EH (cell line): ENCODE measurements around the gene CBFA2T2.
"Not testable (repeated sequence)": the region's sequence is repeated elsewhere in the genome, so short reads cannot be mapped to it uniquely, and the experiment has no call there.

Source experiments
- DNase-seq: peaks from one replicate; pipeline ENCODE4 v3.0.0-alpha.2; 2015; ENCODE audit warnings: low read depth

Gene CBFA2T2

GRCh38 chr20:33576432-33577125, 86.7 kb downstream of the CBFA2T2 start:
- no peak for DNase-seq

DNA sequence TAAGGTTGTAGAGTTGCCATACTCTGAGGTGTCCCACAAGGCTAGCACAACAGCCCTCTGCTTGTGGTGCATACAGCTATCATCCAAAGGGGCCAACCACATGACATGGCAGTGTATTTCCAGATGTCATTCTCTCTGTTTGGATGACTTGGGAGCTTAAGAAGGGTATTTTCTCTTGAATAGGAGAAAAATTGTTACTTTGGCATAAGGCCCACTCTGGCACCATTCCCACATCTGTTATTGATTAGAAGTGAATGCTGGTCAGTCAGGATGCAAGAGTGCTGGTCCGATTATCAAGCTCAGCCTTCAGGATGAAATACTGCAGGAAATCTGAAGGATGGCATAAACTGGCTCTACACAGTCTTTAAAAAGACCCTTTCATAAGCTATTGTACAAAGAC, 88.6 kb downstream of the CBFA2T2 start:
- peak; percentile 62 for DNase-seq

DNA sequence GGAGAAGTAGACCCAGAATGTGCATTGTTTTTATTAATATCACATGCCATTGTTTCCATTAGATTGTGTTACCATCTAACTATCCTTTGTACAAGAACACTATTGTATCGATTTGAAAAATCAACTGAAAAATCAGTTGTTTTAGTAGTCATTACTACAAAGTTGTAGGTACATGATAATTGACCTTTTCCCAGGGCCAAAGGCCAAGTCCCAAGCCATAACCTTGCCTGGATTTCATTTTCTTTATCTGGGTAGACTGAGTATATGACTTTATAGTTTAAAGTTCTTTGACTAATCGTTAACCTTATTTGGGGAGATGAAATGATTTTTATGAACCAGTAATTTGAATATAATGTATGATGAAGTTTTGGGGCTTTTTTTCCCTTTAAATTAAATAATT, 93.2 kb downstream of the CBFA2T2 start:
- DNase-seq, result no peak

DNA sequence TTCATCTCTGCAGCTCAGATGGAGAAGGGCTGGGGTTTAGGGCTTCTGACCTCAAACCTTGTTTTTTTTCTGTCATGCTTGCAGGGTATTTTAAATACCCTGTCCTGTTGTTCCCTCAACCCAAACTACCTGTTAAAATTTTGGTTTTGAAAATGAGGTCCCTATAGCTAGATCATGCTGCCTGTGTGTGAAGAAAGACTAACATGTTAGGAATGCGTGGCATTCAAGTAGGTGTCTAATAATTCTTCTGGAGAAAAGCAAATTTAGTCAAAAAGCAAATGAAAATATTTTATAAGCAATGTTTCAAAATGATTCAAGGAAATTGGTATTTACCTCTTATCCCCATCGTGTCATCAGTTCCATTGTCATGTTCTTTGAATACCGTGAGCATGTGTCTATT, 95.1 kb downstream of the CBFA2T2 start:
- peak; percentile 22 for DNase-seq

DNA sequence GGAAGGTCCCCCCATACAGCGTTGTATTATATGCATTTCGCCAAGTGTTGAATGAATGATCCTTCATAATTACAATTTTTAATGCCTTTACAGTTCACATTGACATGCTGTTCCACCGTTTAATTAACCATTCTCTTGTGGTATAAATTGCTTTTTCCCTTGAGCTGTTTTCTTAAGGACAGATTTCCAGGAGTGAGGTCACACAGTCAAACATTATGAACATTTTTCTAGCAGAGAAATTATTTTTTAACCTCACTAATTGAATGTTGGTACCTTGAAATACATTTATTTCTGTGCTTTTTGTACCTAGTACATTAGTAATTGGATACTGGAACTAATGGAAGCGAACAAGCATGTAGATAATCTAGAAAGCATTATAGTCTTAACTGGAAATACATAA, 95.5 kb downstream of the CBFA2T2 start:
- DNase-seq, result no peak

DNA sequence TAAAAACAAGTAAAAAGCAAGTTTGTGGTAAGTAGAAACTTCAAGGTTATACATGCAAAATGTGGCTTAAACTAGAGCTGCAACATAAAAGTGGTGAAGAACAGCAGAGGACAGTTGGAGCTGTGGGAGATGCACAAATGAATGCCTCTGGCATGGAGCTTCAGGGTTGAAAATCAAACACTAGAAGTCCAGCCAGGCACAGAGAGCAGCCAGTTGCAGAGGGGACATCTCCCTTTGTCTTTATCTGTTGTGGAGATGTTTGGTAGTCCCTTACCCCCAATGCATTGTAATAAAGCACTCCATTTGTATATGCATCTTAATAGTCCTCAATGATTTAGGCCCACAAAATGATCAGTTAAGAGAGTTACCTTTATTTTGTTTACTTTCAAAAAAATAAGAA, 99.2 kb downstream of the CBFA2T2 start:
- DNase-seq, result no peak

DNA sequence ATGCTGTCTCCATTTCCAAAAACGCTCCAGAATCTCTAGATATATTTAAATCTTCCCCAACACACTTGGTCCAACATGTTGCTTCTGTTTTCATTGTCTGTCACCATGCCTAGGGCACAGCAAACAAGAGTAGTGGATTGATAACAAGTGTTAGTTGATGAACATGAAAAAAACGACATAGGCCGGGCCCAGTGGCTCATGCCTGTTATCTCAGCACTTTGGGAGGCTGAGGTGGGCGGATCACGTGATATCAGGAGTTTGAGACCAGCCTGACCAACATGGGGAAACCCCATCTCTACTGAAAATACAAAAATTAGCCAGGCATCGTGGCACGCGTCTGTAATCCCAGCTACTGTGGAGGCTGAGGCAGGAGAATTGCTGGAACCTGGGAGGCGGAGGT, 102.0 kb downstream of the CBFA2T2 start:
- DNase-seq, result not testable (repeated sequence)

DNA sequence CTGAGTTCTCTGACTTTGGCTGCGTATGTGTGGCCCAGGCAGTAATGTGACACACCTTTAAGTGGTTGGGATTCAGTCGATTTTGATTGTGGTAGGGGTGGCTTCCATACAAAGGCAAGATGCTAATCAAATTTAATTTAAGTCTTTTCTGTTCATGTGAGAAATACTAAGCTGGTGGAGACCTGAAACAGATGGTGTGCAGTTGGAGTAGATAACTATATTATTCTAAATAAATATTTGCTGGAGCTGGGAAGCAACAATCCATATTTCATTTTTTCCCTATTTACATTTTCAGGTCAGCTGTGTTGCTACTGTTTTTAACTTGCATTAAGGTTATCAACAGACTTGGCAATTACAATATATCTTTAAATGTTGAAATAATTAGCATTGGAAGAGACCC, 104.8 kb downstream of the CBFA2T2 start:
- DNase-seq, result no peak

DNA sequence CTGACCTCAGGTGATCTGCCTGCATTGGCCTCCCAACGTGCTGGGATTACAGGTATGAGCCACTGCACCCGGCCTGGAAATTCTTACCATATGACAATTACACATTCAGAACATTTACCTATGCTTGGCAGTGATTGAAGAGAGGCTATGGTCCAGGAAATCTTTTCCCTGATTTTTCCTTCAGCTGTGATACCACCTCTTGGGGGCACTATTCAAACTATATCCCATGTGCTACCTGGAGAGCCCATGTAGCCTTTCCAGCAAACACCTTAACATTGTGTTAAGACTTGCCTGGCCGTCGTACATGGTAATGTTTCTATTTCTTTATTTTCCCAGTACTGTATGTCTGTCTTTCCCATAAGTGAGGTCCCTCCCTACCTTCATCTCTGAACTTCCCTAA, 110.5 kb downstream of the CBFA2T2 start:
- no peak for DNase-seq

GRCh38 chr20:33600981-33601380, 111.1 kb downstream of the CBFA2T2 start:
- DNase-seq, result no peak

GRCh38 chr20:33601861-33602260, 112.0 kb downstream of the CBFA2T2 start:
- DNase-seq, result no peak

DNA sequence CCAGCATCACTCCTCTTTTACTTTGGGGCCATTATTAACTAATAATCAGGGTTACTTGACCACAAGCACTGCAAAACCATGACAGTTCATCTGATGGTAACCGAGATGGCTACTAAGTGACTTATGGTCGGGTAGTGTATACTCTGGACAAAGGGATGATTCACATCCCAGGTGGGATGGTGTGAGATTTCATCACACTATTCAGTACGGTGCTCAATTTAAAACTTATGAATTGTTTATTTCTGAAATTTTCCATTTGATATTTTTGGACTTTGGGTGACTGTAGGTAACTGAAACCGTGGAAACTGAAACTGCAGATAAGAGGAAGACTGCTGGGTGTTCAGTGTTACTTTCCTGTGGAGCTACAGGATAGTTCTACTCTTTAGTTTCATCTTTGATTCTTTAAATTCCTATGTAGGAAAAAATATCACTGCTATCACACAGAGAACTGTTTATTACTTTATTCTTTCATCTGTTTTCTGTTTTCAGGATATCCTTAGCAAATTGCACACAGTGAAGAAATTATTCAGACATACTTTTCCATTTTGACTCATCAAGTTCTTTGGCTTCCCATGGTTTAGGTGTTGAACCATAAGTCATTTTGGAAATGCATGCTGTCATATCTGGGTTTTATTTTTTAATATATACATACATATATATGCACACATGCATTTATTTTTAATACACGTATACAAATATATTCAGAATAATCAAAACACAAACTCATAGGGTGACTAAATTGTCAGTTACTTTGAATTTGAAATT, 113.1 kb downstream of the CBFA2T2 start:
- no peak for DNase-seq

DNA sequence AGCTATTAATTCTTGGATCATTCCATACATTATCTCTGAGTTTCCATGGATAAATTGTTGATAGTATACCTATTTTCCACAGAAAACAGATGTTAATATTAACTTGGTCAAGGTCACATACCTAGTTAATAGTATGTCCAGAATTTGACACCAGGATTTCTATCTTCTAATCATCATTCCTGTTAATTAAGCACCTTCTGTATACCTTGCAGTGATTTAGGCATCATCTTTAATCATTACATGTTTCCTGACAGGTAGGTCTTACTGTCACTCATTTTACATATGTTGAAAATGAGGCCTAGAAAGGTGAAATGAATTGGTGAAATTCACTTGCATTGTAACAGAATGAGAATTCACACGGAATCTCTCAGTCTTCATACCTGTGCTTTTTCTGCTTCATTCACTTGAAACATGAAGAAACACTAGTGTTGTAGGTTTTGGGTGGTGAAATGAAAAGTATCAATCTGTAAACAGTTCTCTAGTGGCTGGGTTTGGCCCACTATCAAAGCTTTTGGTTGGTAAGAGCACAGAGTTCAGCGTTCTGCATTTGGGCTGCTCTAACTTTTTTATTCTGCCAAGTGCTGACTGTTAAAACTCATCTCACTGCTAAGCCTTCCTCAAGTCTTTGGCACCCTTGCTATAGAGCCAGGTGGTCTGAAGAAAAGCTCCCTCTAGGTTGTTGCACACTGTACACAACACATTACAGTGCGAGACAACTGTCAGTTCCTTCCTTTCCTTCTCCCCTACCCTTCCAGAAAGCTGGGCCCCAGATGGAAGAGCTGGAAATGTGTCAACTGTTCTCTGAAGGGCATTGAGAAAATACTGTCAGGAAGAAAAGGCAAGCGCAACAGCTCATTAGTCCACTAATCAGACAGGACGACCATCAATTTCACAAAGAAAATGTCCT, 114.4 kb downstream of the CBFA2T2 start:
- DNase-seq, result no peak

- peak; percentile 12 for DNase-seq
Observed at GRCh38 chr20:33604991-33605370, 115.1 kb downstream of the CBFA2T2 start.

GRCh38 chr20:33606118-33606771, 116.3 kb downstream of the CBFA2T2 start:
- no peak for DNase-seq

DNA sequence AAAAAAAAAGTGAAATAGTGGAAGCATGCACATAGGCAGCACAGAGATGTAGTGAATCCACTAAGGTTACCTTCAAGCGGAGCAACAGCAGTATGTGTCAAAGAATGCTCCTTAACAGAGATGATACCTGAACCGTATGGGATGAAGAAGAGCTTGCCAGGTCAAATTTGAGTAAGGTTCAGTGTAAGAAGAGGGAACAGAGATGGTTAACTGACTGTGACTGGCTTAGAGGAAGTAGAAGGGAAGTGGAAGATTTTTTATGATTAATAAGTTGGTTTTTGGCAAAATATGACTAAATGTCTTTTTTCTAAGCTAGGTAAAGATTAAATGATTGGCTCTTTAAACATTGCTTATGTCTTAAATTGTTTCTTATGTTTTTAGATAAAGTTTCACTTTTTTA, 119.6 kb downstream of the CBFA2T2 start:
- no peak for DNase-seq

DNA sequence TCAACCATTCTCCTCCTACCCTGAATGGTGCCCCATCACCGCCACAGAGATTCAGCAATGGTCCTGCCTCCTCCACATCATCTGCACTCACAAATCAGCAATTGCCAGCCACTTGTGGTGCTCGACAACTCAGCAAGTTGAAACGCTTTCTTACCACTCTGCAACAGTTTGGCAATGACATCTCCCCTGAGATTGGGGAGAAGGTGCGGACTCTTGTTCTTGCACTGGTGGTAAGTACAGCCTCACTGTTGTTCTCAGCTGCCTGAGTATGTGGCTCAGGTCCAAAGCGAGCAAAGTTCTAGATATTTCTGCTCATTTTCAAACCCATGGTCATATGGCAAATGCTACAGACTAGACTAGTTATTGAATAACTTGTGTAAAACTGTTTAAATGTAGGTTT, 121.2 kb downstream of the CBFA2T2 start:
- no peak for DNase-seq

DNA sequence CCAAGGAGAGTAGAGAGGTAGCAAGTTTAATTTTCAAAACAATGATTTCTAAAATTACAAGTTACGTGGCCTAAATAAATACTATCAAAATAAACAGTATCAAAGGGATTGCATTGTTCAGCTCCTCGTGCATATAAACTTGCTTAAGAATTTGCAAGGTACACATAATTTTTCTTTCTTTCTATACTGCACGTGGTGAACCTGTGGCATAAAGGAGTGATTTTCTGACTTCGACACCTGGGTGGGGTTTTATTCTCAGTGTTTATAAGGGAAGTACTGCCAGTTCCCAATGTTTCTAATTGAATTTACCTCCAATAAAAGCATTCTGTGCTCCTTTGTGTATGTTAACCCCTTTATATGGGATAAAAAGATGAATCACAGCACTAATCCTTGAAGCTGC, 122.1 kb downstream of the CBFA2T2 start:
- DNase-seq, result no peak

DNA sequence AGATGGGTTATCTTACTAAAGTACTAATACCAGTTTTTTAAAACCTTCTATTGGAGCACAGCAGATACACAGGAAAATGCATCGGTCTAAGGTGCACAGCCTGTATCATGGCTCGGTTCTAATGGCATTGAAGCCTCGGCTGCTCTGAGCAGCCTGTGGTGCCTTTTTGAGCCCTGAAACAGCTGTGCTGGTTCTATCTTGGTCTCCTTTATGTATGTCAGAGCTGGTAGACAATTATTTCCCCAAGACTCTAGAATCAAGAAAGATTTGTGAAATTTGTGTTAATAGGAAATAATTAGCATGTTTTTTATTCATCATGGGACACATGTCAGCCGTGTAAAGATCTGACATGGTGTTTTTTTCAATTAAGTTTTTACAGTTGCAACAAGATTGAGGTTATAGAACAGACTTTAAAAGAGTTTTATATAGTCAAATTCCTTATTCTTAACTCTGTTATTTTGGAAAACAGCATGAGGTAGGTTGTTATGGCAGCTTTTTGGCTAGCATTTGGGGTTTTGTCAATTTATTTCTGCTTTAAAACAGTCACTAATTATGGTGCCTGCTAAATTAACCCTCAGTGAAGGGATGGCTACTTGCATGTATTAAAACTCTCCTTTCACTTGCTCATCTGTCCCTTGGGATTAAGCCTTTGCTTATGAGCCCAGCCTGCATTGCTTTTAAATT, 132.0 kb downstream of the CBFA2T2 start:
- DNase-seq, result no peak

GRCh38 chr20:33622705-33623365, 132.9 kb downstream of the CBFA2T2 start:
- no peak for DNase-seq

- no peak for DNase-seq
Observed at GRCh38 chr20:33624399-33624798, 134.5 kb downstream of the CBFA2T2 start.
